GM12874 (cell line): ENCODE results near the gene AKR1B1.

Experiments
- TF ChIP-seq, protein P1 (sequence below): IDR thresholded peaks from 2 replicates; pipeline ENCODE4 v1.5.1; 2011; ENCODE audit warnings: low read depth, mild to moderate bottlenecking, control low read depth, low read length, moderate library complexity; ENCODE audit not compliant: insufficient read depth

AKR1B1 gene

DNA sequence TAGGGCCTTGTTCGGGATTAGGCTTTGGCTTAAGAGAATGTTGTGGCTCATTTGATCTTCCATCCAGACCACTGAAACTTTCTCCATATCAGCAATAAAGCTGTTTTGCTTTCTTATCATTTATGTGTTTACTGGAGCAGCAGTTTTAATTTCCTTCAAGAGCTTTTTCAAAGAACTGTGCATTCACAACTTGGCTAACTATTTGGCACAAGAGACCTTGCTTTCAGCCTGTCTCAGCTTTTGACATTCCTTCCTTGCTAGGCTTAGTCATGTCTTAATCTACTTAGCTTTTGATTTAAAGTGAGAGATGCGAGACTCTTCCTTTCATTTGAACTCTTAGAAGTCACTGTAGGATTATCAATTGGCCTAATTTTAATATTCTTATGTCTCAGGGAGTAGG, 19.1 kb upstream of the AKR1B1 start:
- TF ChIP-seq, protein P1, sequence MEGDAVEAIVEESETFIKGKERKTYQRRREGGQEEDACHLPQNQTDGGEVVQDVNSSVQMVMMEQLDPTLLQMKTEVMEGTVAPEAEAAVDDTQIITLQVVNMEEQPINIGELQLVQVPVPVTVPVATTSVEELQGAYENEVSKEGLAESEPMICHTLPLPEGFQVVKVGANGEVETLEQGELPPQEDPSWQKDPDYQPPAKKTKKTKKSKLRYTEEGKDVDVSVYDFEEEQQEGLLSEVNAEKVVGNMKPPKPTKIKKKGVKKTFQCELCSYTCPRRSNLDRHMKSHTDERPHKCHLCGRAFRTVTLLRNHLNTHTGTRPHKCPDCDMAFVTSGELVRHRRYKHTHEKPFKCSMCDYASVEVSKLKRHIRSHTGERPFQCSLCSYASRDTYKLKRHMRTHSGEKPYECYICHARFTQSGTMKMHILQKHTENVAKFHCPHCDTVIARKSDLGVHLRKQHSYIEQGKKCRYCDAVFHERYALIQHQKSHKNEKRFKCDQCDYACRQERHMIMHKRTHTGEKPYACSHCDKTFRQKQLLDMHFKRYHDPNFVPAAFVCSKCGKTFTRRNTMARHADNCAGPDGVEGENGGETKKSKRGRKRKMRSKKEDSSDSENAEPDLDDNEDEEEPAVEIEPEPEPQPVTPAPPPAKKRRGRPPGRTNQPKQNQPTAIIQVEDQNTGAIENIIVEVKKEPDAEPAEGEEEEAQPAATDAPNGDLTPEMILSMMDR, result no peak

DNA sequence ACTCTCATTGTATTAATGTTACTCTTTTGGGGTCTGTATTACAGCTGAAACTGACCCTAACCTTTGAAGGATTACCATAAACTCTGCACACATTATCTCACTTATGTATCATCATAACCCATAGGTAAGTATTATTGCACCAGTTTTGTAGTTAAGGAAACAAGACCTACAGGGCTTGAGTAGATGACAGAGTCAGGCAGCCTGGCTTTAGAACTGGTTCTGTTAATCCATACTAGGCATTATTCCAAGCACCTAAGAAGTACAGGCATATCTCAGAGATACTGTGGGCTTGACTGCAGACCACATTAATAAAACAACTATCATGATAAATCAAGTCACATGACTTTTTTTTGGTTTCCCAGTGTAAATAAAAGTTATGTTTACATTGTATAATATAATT, 17.1 kb upstream of the AKR1B1 start:
- TF ChIP-seq, protein P1, result no peak

DNA sequence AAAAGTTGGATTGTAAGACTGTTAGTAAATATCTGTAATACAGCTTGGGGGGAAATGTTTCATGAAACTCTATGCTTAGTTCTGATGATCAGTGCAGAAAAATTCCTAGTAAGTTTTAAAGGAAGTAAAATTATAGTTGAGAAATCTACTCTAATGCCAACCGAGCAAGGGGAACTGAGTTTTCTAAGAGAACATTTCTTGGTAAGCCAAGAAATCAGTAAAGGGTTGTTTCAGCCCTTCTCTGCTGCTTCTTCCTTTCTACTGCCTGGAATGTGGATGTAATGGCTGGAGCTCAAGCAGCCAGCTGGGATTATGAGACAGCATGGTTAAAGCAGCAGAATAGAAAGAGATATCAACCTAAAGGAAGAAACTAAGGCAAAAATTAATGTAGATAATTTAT, 15.9 kb upstream of the AKR1B1 start:
- TF ChIP-seq, protein P1, result no peak

- TF ChIP-seq, protein P1, result no peak
Observed at GRCh38 chr7:134473861-134474291, 15.0 kb upstream of the AKR1B1 start.

- TF ChIP-seq, protein P1, result no peak
Observed at GRCh38 chr7:134472572-134473244, 13.8 kb upstream of the AKR1B1 start.

DNA sequence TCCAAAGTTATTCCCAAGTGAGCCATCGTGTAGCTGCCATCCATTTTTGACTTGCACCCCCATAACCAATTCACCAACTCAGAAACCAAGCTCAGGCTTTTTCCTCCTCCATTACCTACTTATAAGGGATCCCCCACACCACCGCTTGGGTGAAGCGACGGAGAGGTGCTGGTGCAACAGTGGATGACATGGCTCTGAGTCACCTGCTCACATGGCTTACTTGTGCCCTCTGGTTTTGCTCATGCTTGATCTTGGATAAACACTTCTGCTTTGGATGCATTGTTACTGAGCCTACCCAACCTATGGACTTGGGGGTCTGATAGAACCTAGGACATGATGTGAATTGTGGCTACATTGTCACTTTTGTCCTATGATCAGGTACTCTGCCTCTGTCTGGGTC, 12.0 kb upstream of the AKR1B1 start:
- TF ChIP-seq, protein P1, result no peak

- TF ChIP-seq, protein P1, result no peak
Observed at GRCh38 chr7:134469622-134470021, 10.7 kb upstream of the AKR1B1 start.
